Spleen (tissue), 11 donors: ENCODE measurements around the gene RPL13A. TPM values are rescaled to one million over a fixed set of nuclear protein-coding genes. Genes with fewer than 3 reads are reported as not detected.

Experiments used
- DNase-seq: peaks from one replicate; pipeline ENCODE4 v3.0.0-alpha.2; 2020
- H3K27ac ChIP-seq, 8 donors: fragments of 200-600 bp; sonication (generic) in 7 of 8; 1 replicate in 4 of 8; 2 replicates in 4 of 8; pipeline versions ENCODE4 v1.5.0 to v1.8.0; 2016 to 2021; ENCODE audit warnings: inconsistent platforms in 4 of 8, mild to moderate bottlenecking in 4 of 8, moderate library complexity in 1 of 8
- H3K27me3 ChIP-seq, 7 donors: fragments of 200-600 bp; sonication (generic) in 6 of 7; replicated peaks in 1 of 7; 1 replicate in 4 of 7; 2 replicates in 3 of 7; pipeline versions ENCODE4 v1.5.0 to v1.8.0; 2016 to 2021; ENCODE audit warnings: inconsistent platforms in 3 of 7, mild to moderate bottlenecking in 1 of 7
- H3K36me3 ChIP-seq, 6 donors: fragments of 200-600 bp; sonication (generic) in 5 of 6; 1 replicate in 4 of 6; 2 replicates in 2 of 6; pipeline versions ENCODE4 v1.5.0 to v1.8.0; 2016 to 2021; ENCODE audit warnings: inconsistent platforms in 2 of 6
- H3K4me1 ChIP-seq, 6 donors: fragments of 200-600 bp; sonication (generic) in 5 of 6; 1 replicate in 3 of 6; 2 replicates in 3 of 6; pipeline versions ENCODE4 v1.5.0 to v1.8.0; 2016 to 2021; ENCODE audit warnings: inconsistent platforms in 3 of 6
- H3K4me3 ChIP-seq, 8 donors: fragments of 200-600 bp; sonication (generic) in 7 of 8; 1 replicate in 4 of 8; 2 replicates in 4 of 8; pipeline versions ENCODE4 v1.5.0 to v1.8.0; 2016 to 2021; ENCODE audit warnings: inconsistent platforms in 4 of 8, mild to moderate bottlenecking in 4 of 8, moderate library complexity in 2 of 8
- H3K9me3 ChIP-seq, 8 donors: fragments of 200-600 bp; sonication (generic) in 7 of 8; 1 replicate in 4 of 8; 2 replicates in 4 of 8; pipeline versions ENCODE4 v1.5.0 to v1.8.0; 2016 to 2021; ENCODE audit warnings: inconsistent platforms in 4 of 8
- CTCF ChIP-seq, 11 experiments: fragments of 200-600 bp in 7 of 11; fragments of 450-650 bp in 4 of 11; sonication (generic) in 4 of 11; IDR thresholded peaks in 8 of 11; conservative IDR thresholded peaks in 3 of 11; 1 replicate in 7 of 11; 2 replicates in 4 of 11; pipeline versions ENCODE4 v1.4.0 to v1.8.0; 2016 to 2021; ENCODE audit warnings: antibody characterized with exemption in 11 of 11, inconsistent platforms in 4 of 11, mild to moderate bottlenecking in 1 of 11
- POLR2A ChIP-seq, 3 donors: fragments of 450-650 bp; IDR thresholded peaks; one replicate each; pipeline ENCODE4 v1.5.1; 2017; ENCODE audit warnings: antibody characterized with exemption in 3 of 3, mild to moderate bottlenecking in 1 of 3
- POLR2AphosphoS5 ChIP-seq, 3 donors: sonication (generic); formaldehyde crosslinking; IDR thresholded peaks; one replicate each; pipeline ENCODE4 v1.5.1; 2017; ENCODE audit warnings: antibody characterized with exemption in 3 of 3
- WGBS, 5 donors: extraction: QIAGEN DNeasy Blood & Tissue Kit in 3 of 5; methylation state at CpG; one replicate each; pipeline versions ENCODE4 v1.1.5 to v1.1.7; 2013 to 2018; 5-methylcytosine and 5-hydroxymethylcytosine counted together
- intact Hi-C: fragments of 100-400 bp; cut with DNase I; formaldehyde crosslinking; loops from one replicate; pipeline ENCODE4 v1.15.0; 2023; ENCODE audit warnings: low total_unique reads
- polyA plus RNA-seq, 3 donors: library from polyadenylated mRNA; stranded (reverse); fragments of 200-250 nt; gene quantifications; one replicate each; pipeline ENCODE4 v1.2.1, GENCODE V29; 2013
- total RNA-seq, 7 donors: library from RNA; depleted of rRNA in 3 of 7; stranded (reverse); fragments of >200 nt in 3 of 7; fragmentation: NEBNext Ultra II Directional in 4 of 7; extraction: Animal tissue kit (Norgen Biotek cat#: 25700) in 4 of 7; gene quantifications; one replicate each; pipeline versions ENCODE4 v1.1.0 to v1.2.1, GENCODE V29; 2016 to 2021
- donor health status: healthy with polysubstance abuse.
- donor health status: DM: no; HTN: no; CAD: no; lungs with moderate emphysema.
- donor health status: DM: no; HTN: no; CAD: no.
- donor health status: Bipolar disorder and iron deficiency.
- donor health status: healthy.
- donor health status: DM: no; HTN: no; CAD: no.
- donor health status: DM: yes; HTN: yes; CAD: no.

Gene RPL13A
- total and polyA plus RNA-seq, 10 donors = 2,521 to 7,408 (median 3,003) TPM

- Histone ChIP-seq H3K27me3 (no peaks in the 10 kb centered on the region), H3K27ac (peak overlapping the region in 3 of 8 donors; percentile 99 to 100 (median 99)), H3K36me3 (peaks cover 5 to 22% (median 20%) of the 10 kb centered on the region in 6 donors), H3K4me1 (peaks cover 29 to 73% (median 58%) of the 10 kb centered on the region in 6 donors), H3K9me3 (no peaks in the 10 kb centered on the region), H3K4me3 (no peak overlapping the region)
- TF ChIP-seq POLR2AphosphoS5 (IDR thresholded peaks at IDR 0.05) (no peak), CTCF (IDR thresholded peaks at IDR 0.05 in 8 of 11, conservative IDR thresholded peaks at IDR 0.05 in 3 of 11) (peak in 10 of 11 experiments; percentile 30 to 76 (median 70))
- DNase-seq = no peak
- intact Hi-C loops = loop anchor here (2.0 kb wide), 1 partner anchor 44 kb away; no protein-coding TSS in a partner anchor
- WGBS, 5 donors = 50 to 61% (median 55%) methylated on average over 14 of the region's 14 CpGs
Observed at GRCh38 chr19:49502866-49503581, 15.6 kb downstream of the RPL13A start.

GRCh38 chr19:49503582-49503962 is 16.2 kb downstream of the RPL13A start:
- WGBS, 5 donors = 86 to 94% (median 87%) methylated on average over 9 of the region's 9 CpGs
- Histone ChIP-seq H3K36me3 (peaks cover 0 to 17% (median 14%) of the 10 kb centered on the region in 6 donors), H3K27me3 (no peaks in the 10 kb centered on the region), H3K9me3 (no peaks in the 10 kb centered on the region), H3K27ac (no peak overlapping the region), H3K4me1 (peaks cover 24 to 68% (median 53%) of the 10 kb centered on the region in 6 donors), H3K4me3 (no peak overlapping the region)
- intact Hi-C loops = loop anchor here (2.0 kb wide), 1 partner anchor 43 kb away; no protein-coding TSS in a partner anchor
- no peak for DNase-seq
- no peak for TF ChIP-seq POLR2AphosphoS5 (IDR thresholded peaks at IDR 0.05)
- TF ChIP-seq POLR2A (IDR thresholded peaks at IDR 0.05) = no peak
- no peak for TF ChIP-seq CTCF (IDR thresholded peaks at IDR 0.05 in 8 of 11, conservative IDR thresholded peaks at IDR 0.05 in 3 of 11)

GRCh38 chr19:49506575-49507105 is 19.2 kb downstream of the RPL13A start:
- intact Hi-C loops = loop anchor here (5.0 kb wide), 1 partner anchor 61 kb away; no protein-coding TSS in a partner anchor
- Histone ChIP-seq H3K27ac (peak overlapping the region in 1 of 8 donors; percentile 42), H3K27me3 (no peaks in the 10 kb centered on the region), H3K9me3 (no peaks in the 10 kb centered on the region), H3K4me1 (peaks cover 5 to 58% (median 33%) of the 10 kb centered on the region in 6 donors), H3K36me3 (no peaks in the 10 kb centered on the region), H3K4me3 (no peak overlapping the region)
- TF ChIP-seq CTCF (IDR thresholded peaks at IDR 0.05 in 8 of 11, conservative IDR thresholded peaks at IDR 0.05 in 3 of 11) = peak; percentile 72 to 96 (median 89)
- TF ChIP-seq POLR2AphosphoS5 (IDR thresholded peaks at IDR 0.05) = peak in 2 of 3 donors; percentile 16 to 28
- TF ChIP-seq POLR2A (IDR thresholded peaks at IDR 0.05) = no peak
- peak; percentile 87 for DNase-seq
- WGBS, 5 donors = 11 to 26% (median 18%) methylated on average over 8 of the region's 8 CpGs
